Upper lobe of left lung (tissue), 6 donors: ENCODE measurements around the gene COA8. TPM values are rescaled to one million over a fixed set of nuclear protein-coding genes. Genes with fewer than 3 reads are reported as not detected.
A peak's percentile ranks its signal among the peaks of the same experiment; 100 is the strongest.

Experiments used
- ATAC-seq, 2 donors: fragments of 200-7000 bp; cut with Tn5 transposase; one replicate each; pipeline ENCODE4 v1.9.1; 2022; ENCODE audit warnings: mild to moderate bottlenecking in 2 of 2, moderate library complexity in 2 of 2; ENCODE audit not compliant: low FRiP score in 2 of 2
- DNase-seq, 2 donors: peaks; one replicate each; pipeline ENCODE4 v3.0.0-alpha.2; 2019 to 2020
- H3K27ac ChIP-seq, 4 donors: fragments of 200-600 bp; sonication (generic); one replicate each; pipeline ENCODE4 v1.5.1; 2016 to 2019
- H3K27me3 ChIP-seq, 4 donors: fragments of 200-600 bp; sonication (generic); one replicate each; pipeline ENCODE4 v1.5.1; 2017 to 2019
- H3K36me3 ChIP-seq, 4 donors: fragments of 200-600 bp; sonication (generic); one replicate each; pipeline ENCODE4 v1.5.1; 2016 to 2019
- H3K4me1 ChIP-seq, 4 donors: fragments of 200-600 bp; sonication (generic); one replicate each; pipeline ENCODE4 v1.5.1; 2018 to 2019
- H3K4me3 ChIP-seq, 4 donors: fragments of 200-600 bp; sonication (generic); one replicate each; pipeline ENCODE4 v1.5.1; 2017 to 2019; ENCODE audit warnings: mild to moderate bottlenecking in 2 of 4, moderate library complexity in 1 of 4
- H3K9me3 ChIP-seq, 4 donors: fragments of 200-600 bp; sonication (generic); one replicate each; pipeline ENCODE4 v1.5.1; 2018 to 2019
- CTCF ChIP-seq, 6 experiments: fragments of 450-650 bp in 4 of 6; fragments of 200-600 bp in 2 of 6; sonication (generic) in 2 of 6; IDR thresholded peaks; one replicate each; pipeline ENCODE4 v1.5.1; 2016 to 2019; ENCODE audit warnings: antibody characterized with exemption in 6 of 6
- EP300 ChIP-seq, 4 donors: sonication (generic); formaldehyde crosslinking; IDR thresholded peaks; one replicate each; pipeline ENCODE4 v1.5.1; 2017; ENCODE audit warnings: antibody characterized with exemption in 4 of 4, control low read depth in 2 of 4
- POLR2A ChIP-seq, 4 donors: fragments of 450-650 bp; IDR thresholded peaks; one replicate each; pipeline ENCODE4 v1.5.1; 2016 to 2017; ENCODE audit warnings: antibody characterized with exemption in 4 of 4, mild to moderate bottlenecking in 2 of 4
- POLR2AphosphoS5 ChIP-seq, 2 donors: sonication (generic); formaldehyde crosslinking; IDR thresholded peaks; one replicate each; pipeline ENCODE4 v1.5.1; 2017; ENCODE audit warnings: antibody characterized with exemption in 2 of 2
- WGBS, 2 donors: methylation state at CpG; one replicate each; pipeline ENCODE4 v1.1.5; 2017 to 2018; 5-methylcytosine and 5-hydroxymethylcytosine counted together
- total RNA-seq, 6 donors: library from RNA; depleted of rRNA in 4 of 6; stranded (reverse); fragments of >200 nt in 4 of 6; gene quantifications; one replicate each; pipeline versions ENCODE4 v1.1.0 to v1.2.1, GENCODE V29; 2016 to 2021
- donor health status: DM: no; HTN: no; CAD: no; lungs with moderate emphysema.
- donor health status: DM: no; HTN: yes; CAD: no; lungs with severe emphysema.

The COA8 gene
- total RNA-seq, 6 donors from 2014 or later = 12.6 to 38.3 (median 28.6) TPM

- peaks cover 10 to 28% (median 22%) of the 10 kb centered on the region in 4 donors for H3K4me1 ChIP-seq
- DNase-seq (peak in 1 of 2 donors; percentile 83), ATAC-seq (no peak)
- TF ChIP-seq POLR2AphosphoS5 (IDR thresholded peaks at IDR 0.05) = no peak
- no peak for TF ChIP-seq CTCF (IDR thresholded peaks at IDR 0.05)
- TF ChIP-seq EP300 (IDR thresholded peaks at IDR 0.05) = no peak
- TF ChIP-seq POLR2A (IDR thresholded peaks at IDR 0.05) = no peak
- H3K36me3 ChIP-seq = peaks cover 0 to 41% (median 21%) of the 10 kb centered on the region in 4 donors
- no peak overlapping the region for H3K4me3 ChIP-seq
- H3K27ac ChIP-seq = no peak overlapping the region
- 80 to 92% methylated on average over 5 to 18 of the region's 22 CpGs for WGBS, 2 donors
- no peaks in the 10 kb centered on the region for H3K9me3 ChIP-seq
- H3K27me3 ChIP-seq = no peaks in the 10 kb centered on the region
These were observed 28.1 kb upstream of the COA8 start for GRCh38 chr14:103534576-103535061.

GRCh38 chr14:103535081-103535890 is 27.5 kb upstream of the COA8 start:
- DNase-seq = peak in 1 of 2 donors; percentile 80
- Histone ChIP-seq H3K4me3 (no peak overlapping the region), H3K36me3 (peaks cover 0 to 39% (median 21%) of the 10 kb centered on the region in 4 donors), H3K4me1 (peaks cover 8 to 26% (median 18%) of the 10 kb centered on the region in 4 donors), H3K27me3 (no peaks in the 10 kb centered on the region), H3K9me3 (no peaks in the 10 kb centered on the region), H3K27ac (no peak overlapping the region)
- peak in 1 of 2 donors; percentile 23 for ATAC-seq
- TF ChIP-seq EP300 (IDR thresholded peaks at IDR 0.05) = no peak
- no peak for TF ChIP-seq POLR2A (IDR thresholded peaks at IDR 0.05)
- no peak for TF ChIP-seq CTCF (IDR thresholded peaks at IDR 0.05)
- TF ChIP-seq POLR2AphosphoS5 (IDR thresholded peaks at IDR 0.05) = no peak
- 90% methylated on average over 8 to 12 of the region's 21 CpGs for WGBS, 2 donors

- Histone ChIP-seq H3K9me3 (no peaks in the 10 kb centered on the region), H3K4me3 (no peak overlapping the region), H3K27ac (no peak overlapping the region), H3K36me3 (peaks cover 0 to 33% (median 18%) of the 10 kb centered on the region in 4 donors), H3K27me3 (no peaks in the 10 kb centered on the region), H3K4me1 (peaks cover 10 to 26% (median 18%) of the 10 kb centered on the region in 4 donors)
- ATAC-seq (no peak), DNase-seq (no peak)
- TF ChIP-seq CTCF (IDR thresholded peaks at IDR 0.05) (no peak), POLR2AphosphoS5 (IDR thresholded peaks at IDR 0.05) (no peak), EP300 (IDR thresholded peaks at IDR 0.05) (no peak), POLR2A (IDR thresholded peaks at IDR 0.05) (no peak)
- 80 to 90% methylated on average over 1 to 11 of the region's 11 CpGs for WGBS, 2 donors
These were observed 26.7 kb upstream of the COA8 start for GRCh38 chr14:103535891-103536565.

- Histone ChIP-seq H3K4me1 (peaks cover 17 to 29% (median 24%) of the 10 kb centered on the region in 4 donors), H3K4me3 (no peak overlapping the region), H3K9me3 (no peaks in the 10 kb centered on the region), H3K27ac (no peak overlapping the region), H3K36me3 (peaks cover 0 to 33% (median 18%) of the 10 kb centered on the region in 4 donors), H3K27me3 (no peaks in the 10 kb centered on the region)
- WGBS, 2 donors = 60 to 84% methylated on average over 3 to 4 of the region's 9 CpGs
- TF ChIP-seq POLR2A (IDR thresholded peaks at IDR 0.05) (no peak), POLR2AphosphoS5 (IDR thresholded peaks at IDR 0.05) (no peak), CTCF (IDR thresholded peaks at IDR 0.05) (no peak), EP300 (IDR thresholded peaks at IDR 0.05) (no peak)
- DNase-seq (no peak), ATAC-seq (no peak)
These were observed 26.1 kb upstream of the COA8 start for GRCh38 chr14:103536693-103537092.
